Measurements from ENCODE around the gene SCUBE1.

GRCh38 chr22:43216738-43217137 lies 126.4 kb downstream of the SCUBE1 start:
- TF ChIP-seq CTCF (conservative IDR thresholded peaks at IDR 0.05) (no peak), EZH2 (IDR thresholded peaks at IDR 0.05; ENCODE audit: low read depth) (no peak)

Measured in PC-9 (cell line).